Adrenal gland (tissue), 5 donors: ENCODE measurements around the gene GMDS.

ENCODE experiments used
- POLR2A ChIP-seq, 2 donors: fragments of 450-650 bp; IDR thresholded peaks; one replicate each; pipeline ENCODE4 v1.6.1; 2017; ENCODE audit warnings: antibody characterized with exemption in 2 of 2, mild to moderate bottlenecking in 2 of 2, moderate library complexity in 1 of 2
- TF ChIP-seq, protein P1 (sequence below), 6 experiments: fragments of 450-650 bp in 4 of 6; fragments of 200-600 bp in 2 of 6; sonication (generic) in 1 of 6; IDR thresholded peaks; 1 replicate in 5 of 6; 2 replicates in 1 of 6; pipeline versions ENCODE4 v1.5.1 to v1.8.0; 2016 to 2021; ENCODE audit warnings: antibody characterized with exemption in 6 of 6, mild to moderate bottlenecking in 2 of 6, moderate library complexity in 1 of 6
- donor health status: DM: no; HTN: no; CAD: no.

DNA sequence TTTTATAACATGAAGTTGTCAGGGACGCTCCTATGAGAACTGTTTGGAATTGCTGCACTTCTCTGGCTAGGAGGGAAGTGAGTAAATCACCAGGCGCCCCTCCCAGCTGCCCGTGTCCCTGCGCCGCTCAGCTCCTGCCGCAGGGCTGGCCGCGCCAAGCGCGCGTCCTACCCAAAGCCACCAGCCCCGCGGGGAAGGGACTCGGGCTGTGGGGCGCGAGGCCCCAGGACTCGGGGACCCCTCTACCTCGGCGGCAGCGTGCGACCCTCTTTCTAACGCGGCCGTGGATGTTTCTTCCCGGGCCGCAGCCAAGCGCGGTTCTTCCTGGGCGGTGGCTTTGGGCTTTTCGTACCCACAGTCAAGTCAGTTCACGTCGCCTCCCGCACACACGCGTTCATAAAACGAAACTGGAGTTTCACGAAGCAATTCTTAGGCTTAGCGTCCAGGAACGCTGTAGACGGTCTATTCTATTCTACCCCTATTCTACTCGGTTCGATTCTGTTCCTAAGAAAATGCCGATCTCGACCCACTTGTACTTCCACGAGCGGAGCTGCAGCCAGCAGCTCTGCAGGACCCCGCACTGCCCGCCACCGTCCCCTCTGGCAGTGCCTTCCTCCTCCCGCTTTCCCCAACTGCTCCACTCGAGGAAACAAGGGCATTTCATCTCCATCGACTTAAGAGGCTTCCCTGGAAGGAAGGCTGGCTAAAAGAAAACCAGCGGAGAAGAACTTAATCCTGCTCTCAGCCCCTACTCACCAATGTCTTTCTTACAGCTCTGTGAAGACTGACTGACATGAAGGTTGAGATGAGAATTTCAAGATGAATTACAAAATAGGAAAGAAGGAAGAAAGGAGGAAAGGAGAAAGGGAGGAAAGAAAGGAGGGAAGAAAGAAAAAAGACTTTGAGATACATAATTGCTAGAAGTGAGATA lies 620.3 kb downstream of the GMDS start:
- TF ChIP-seq, protein P1, sequence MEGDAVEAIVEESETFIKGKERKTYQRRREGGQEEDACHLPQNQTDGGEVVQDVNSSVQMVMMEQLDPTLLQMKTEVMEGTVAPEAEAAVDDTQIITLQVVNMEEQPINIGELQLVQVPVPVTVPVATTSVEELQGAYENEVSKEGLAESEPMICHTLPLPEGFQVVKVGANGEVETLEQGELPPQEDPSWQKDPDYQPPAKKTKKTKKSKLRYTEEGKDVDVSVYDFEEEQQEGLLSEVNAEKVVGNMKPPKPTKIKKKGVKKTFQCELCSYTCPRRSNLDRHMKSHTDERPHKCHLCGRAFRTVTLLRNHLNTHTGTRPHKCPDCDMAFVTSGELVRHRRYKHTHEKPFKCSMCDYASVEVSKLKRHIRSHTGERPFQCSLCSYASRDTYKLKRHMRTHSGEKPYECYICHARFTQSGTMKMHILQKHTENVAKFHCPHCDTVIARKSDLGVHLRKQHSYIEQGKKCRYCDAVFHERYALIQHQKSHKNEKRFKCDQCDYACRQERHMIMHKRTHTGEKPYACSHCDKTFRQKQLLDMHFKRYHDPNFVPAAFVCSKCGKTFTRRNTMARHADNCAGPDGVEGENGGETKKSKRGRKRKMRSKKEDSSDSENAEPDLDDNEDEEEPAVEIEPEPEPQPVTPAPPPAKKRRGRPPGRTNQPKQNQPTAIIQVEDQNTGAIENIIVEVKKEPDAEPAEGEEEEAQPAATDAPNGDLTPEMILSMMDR (IDR thresholded peaks at IDR 0.05) = no peak
- no peak for TF ChIP-seq POLR2A (IDR thresholded peaks at IDR 0.05)
